Stimulated activated effector memory CD8-positive, alpha-beta T cell treated with anti-CD3 and anti-CD28 coated beads, Interleukin-12 subunit alpha, Interleukin-12 subunit beta, amount 100 ng/mL, for 72 hours (primary cell): ENCODE results near the gene UBFD1.
A peak's percentile ranks its signal among the peaks of the same experiment; 100 is the strongest.
"Not testable (repeated sequence)": the region's sequence is repeated elsewhere in the genome, so short reads cannot be mapped to it uniquely, and the experiment has no call there.

Experiments used
- ATAC-seq: fragments of 150-1000 bp; cut with Tn5 transposase; 2 replicates; pipeline ENCODE4 v1.10.0; 2021
- DNase-seq, 2 donors: peaks; one replicate each; pipeline ENCODE4 v3.0.0; 2021 to 2022; ENCODE audit warnings: low spot score in 2 of 2
- H3K27ac Mint-ChIP-seq: one replicate; pipeline ENCODE4 v1.8.0; 2022; ENCODE audit warnings: mild to moderate bottlenecking, mixed read lengths
- H3K36me3 Mint-ChIP-seq: one replicate; pipeline ENCODE4 v1.8.0; 2022; ENCODE audit warnings: mild to moderate bottlenecking, mixed read lengths
- H3K4me1 Mint-ChIP-seq: one replicate; pipeline ENCODE4 v1.8.0; 2022; ENCODE audit warnings: mixed read lengths
- H3K4me3 Mint-ChIP-seq: one replicate; pipeline ENCODE4 v1.8.0; 2022; ENCODE audit warnings: mild to moderate bottlenecking, mixed read lengths
- H3K9me3 Mint-ChIP-seq: one replicate; pipeline ENCODE4 v1.8.0; 2022; ENCODE audit warnings: mixed read lengths

The UBFD1 gene

GRCh38 chr16:23572394-23572793 is 14.9 kb downstream of the UBFD1 start:
- Mint-ChIP-seq H3K27ac (no peak overlapping the region), H3K4me3 (no peak overlapping the region), H3K36me3 (peaks cover 79% of the 10 kb centered on the region), H3K4me1 (peaks cover 6% of the 10 kb centered on the region), H3K9me3 (no peaks in the 10 kb centered on the region)
- DNase-seq: no peak
- no peak for ATAC-seq

GRCh38 chr16:23573817-23574216 is 16.3 kb downstream of the UBFD1 start:
- peak overlapping the region; percentile 63 for H3K27ac Mint-ChIP-seq
- H3K4me1 Mint-ChIP-seq: peaks cover 6% of the 10 kb centered on the region
- no peaks in the 10 kb centered on the region for H3K9me3 Mint-ChIP-seq
- no peak overlapping the region for H3K4me3 Mint-ChIP-seq
- H3K36me3 Mint-ChIP-seq: peaks cover 71% of the 10 kb centered on the region
- DNase-seq: no peak
- no peak for ATAC-seq

GRCh38 chr16:23575834-23576233 is 18.3 kb downstream of the UBFD1 start:
- Mint-ChIP-seq H3K9me3 (no peaks in the 10 kb centered on the region), H3K27ac (no peak overlapping the region), H3K4me3 (no peak overlapping the region), H3K36me3 (peaks cover 71% of the 10 kb centered on the region), H3K4me1 (peaks cover 5% of the 10 kb centered on the region)
- ATAC-seq (no peak), DNase-seq (no peak)

GRCh38 chr16:23577493-23577892 is 20.0 kb downstream of the UBFD1 start:
- ATAC-seq (no peak), DNase-seq (no peak)
- H3K4me1 Mint-ChIP-seq: no peaks in the 10 kb centered on the region
- H3K27ac Mint-ChIP-seq: peak overlapping the region; percentile 69
- peaks cover 71% of the 10 kb centered on the region for H3K36me3 Mint-ChIP-seq
- no peaks in the 10 kb centered on the region for H3K9me3 Mint-ChIP-seq
- H3K4me3 Mint-ChIP-seq: no peak overlapping the region

- Mint-ChIP-seq H3K4me1 (no peaks in the 10 kb centered on the region), H3K27ac (peak overlapping the region; percentile 69), H3K36me3 (peaks cover 71% of the 10 kb centered on the region), H3K4me3 (no peak overlapping the region), H3K9me3 (no peaks in the 10 kb centered on the region)
- DNase-seq (no peak), ATAC-seq (no peak)
These were observed 20.7 kb downstream of the UBFD1 start for GRCh38 chr16:23578101-23578830.

GRCh38 chr16:23579371-23579770 is 21.8 kb downstream of the UBFD1 start:
- Mint-ChIP-seq H3K27ac (no peak overlapping the region), H3K9me3 (no peaks in the 10 kb centered on the region), H3K4me3 (no peak overlapping the region), H3K36me3 (peaks cover 71% of the 10 kb centered on the region), H3K4me1 (no peaks in the 10 kb centered on the region)
- ATAC-seq: no peak
- no peak for DNase-seq

- H3K4me1 Mint-ChIP-seq: no peaks in the 10 kb centered on the region
- no peak overlapping the region for H3K4me3 Mint-ChIP-seq
- DNase-seq: no peak
- no peak for ATAC-seq
- H3K9me3 Mint-ChIP-seq: no peaks in the 10 kb centered on the region
- H3K36me3 Mint-ChIP-seq: peaks cover 76% of the 10 kb centered on the region
- no peak overlapping the region for H3K27ac Mint-ChIP-seq
These were observed 22.9 kb downstream of the UBFD1 start for GRCh38 chr16:23580391-23580790.

GRCh38 chr16:23581764-23582163 is 24.2 kb downstream of the UBFD1 start:
- H3K9me3 Mint-ChIP-seq: no peaks in the 10 kb centered on the region
- no peak overlapping the region for H3K27ac Mint-ChIP-seq
- DNase-seq (no peak), ATAC-seq (no peak)
- no peak overlapping the region for H3K4me3 Mint-ChIP-seq
- peaks cover 85% of the 10 kb centered on the region for H3K36me3 Mint-ChIP-seq
- no peaks in the 10 kb centered on the region for H3K4me1 Mint-ChIP-seq

GRCh38 chr16:23583271-23583670 is 25.7 kb downstream of the UBFD1 start:
- not testable (repeated sequence) for ATAC-seq, H3K4me1 Mint-ChIP-seq, H3K27ac Mint-ChIP-seq, H3K9me3 Mint-ChIP-seq, H3K4me3 Mint-ChIP-seq, DNase-seq
- H3K36me3 Mint-ChIP-seq: peaks cover 99% of the 10 kb centered on the region

- H3K9me3 Mint-ChIP-seq: no peaks in the 10 kb centered on the region
- H3K4me1 Mint-ChIP-seq: no peaks in the 10 kb centered on the region
- DNase-seq (no peak), ATAC-seq (no peak)
- peaks cover 99% of the 10 kb centered on the region for H3K36me3 Mint-ChIP-seq
- H3K27ac Mint-ChIP-seq: no peak overlapping the region
- H3K4me3 Mint-ChIP-seq: no peak overlapping the region
These were observed 26.9 kb downstream of the UBFD1 start for GRCh38 chr16:23584186-23585076.

GRCh38 chr16:23587726-23588125 is 30.2 kb downstream of the UBFD1 start:
- no peak overlapping the region for H3K27ac Mint-ChIP-seq
- H3K9me3 Mint-ChIP-seq: no peaks in the 10 kb centered on the region
- peaks cover 13% of the 10 kb centered on the region for H3K4me1 Mint-ChIP-seq
- no peak for ATAC-seq
- peaks cover 99% of the 10 kb centered on the region for H3K36me3 Mint-ChIP-seq
- no peak for DNase-seq
- H3K4me3 Mint-ChIP-seq: no peak overlapping the region

GRCh38 chr16:23590181-23590580 is 32.7 kb downstream of the UBFD1 start:
- DNase-seq: no peak

GRCh38 chr16:23594186-23594585 is 36.7 kb downstream of the UBFD1 start:
- H3K4me3 Mint-ChIP-seq: no peak overlapping the region
- H3K36me3 Mint-ChIP-seq: peaks cover 54% of the 10 kb centered on the region
- H3K9me3 Mint-ChIP-seq: no peaks in the 10 kb centered on the region
- no peak overlapping the region for H3K27ac Mint-ChIP-seq
- no peak for DNase-seq
- no peak for ATAC-seq
- peaks cover 39% of the 10 kb centered on the region for H3K4me1 Mint-ChIP-seq

More at GRCh38 chr16:23590181-23590580, 32.7 kb downstream of the UBFD1 start:
- no peaks in the 10 kb centered on the region for H3K9me3 Mint-ChIP-seq
- H3K27ac Mint-ChIP-seq: no peak overlapping the region
- peaks cover 94% of the 10 kb centered on the region for H3K36me3 Mint-ChIP-seq
- H3K4me1 Mint-ChIP-seq: peaks cover 22% of the 10 kb centered on the region
- no peak for ATAC-seq
- H3K4me3 Mint-ChIP-seq: no peak overlapping the region

GRCh38 chr16:23595246-23595950 is 37.9 kb downstream of the UBFD1 start:
- Mint-ChIP-seq H3K36me3 (peaks cover 41% of the 10 kb centered on the region), H3K4me3 (peak overlapping the region; percentile 75), H3K4me1 (peaks cover 39% of the 10 kb centered on the region), H3K27ac (peak overlapping the region; percentile 86), H3K9me3 (no peaks in the 10 kb centered on the region)
- DNase-seq: peak in 1 of 2 donors; percentile 52
- peak; percentile 22 for ATAC-seq

- ATAC-seq (peak; percentile 99), DNase-seq (peak; percentile 97 to 98)
- peak within 1 kb of the TSS; percentile 75 for H3K4me3 Mint-ChIP-seq
- peaks cover 41% of the 10 kb centered on the region for H3K36me3 Mint-ChIP-seq
- peak within 1 kb of the TSS; percentile 86 for H3K27ac Mint-ChIP-seq
- no peaks in the 10 kb centered on the region for H3K9me3 Mint-ChIP-seq
- peaks cover 39% of the 10 kb centered on the region for H3K4me1 Mint-ChIP-seq
These were observed 38.6 kb downstream of the UBFD1 start, which contains the start of gene NDUFAB1 for GRCh38 chr16:23595951-23596720. TSS of gene NDUFAB1 (minus strand) at chr16:23596316. CDS start at chr16:23596290, 26 bp downstream.
